Tibial nerve (tissue), 3 donors: Measurements from ENCODE around the gene AHRR.

ENCODE experiments used
- POLR2A ChIP-seq, 2 donors: fragments of 450-650 bp; IDR thresholded peaks; one replicate each; pipeline ENCODE4 v1.6.1; 2017; ENCODE audit warnings: antibody characterized with exemption in 2 of 2, mild to moderate bottlenecking in 2 of 2, moderate library complexity in 2 of 2
- TF ChIP-seq, protein P1 (sequence below), 5 experiments: fragments of 200-600 bp in 3 of 5; fragments of 450-650 bp in 2 of 5; sonication (generic) in 3 of 5; IDR thresholded peaks; one replicate each; pipeline ENCODE4 v1.5.1; 2016 to 2019; ENCODE audit warnings: antibody characterized with exemption in 5 of 5, mild to moderate bottlenecking in 3 of 5, moderate library complexity in 2 of 5

DNA sequence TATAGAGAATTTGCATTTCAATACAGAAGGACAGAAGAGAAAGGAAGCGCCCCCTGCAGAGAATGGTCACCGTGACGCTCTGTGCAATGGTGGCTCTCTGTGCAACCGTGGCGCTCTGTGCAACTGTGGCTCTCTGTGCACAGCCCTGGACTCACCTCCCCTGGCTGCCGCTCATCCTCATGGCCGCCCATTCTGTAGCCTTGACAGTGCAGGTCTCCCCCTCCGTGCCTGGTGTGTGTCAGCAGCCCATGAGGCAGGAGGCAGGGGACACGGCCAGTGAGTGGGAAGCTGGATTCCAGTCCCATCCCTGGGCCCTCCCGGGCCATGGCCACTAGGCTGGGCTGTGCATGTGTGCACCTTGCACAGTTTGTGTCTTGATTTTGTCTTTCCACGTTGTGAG lies 133.4 kb downstream of the AHRR start:
- TF ChIP-seq, protein P1, sequence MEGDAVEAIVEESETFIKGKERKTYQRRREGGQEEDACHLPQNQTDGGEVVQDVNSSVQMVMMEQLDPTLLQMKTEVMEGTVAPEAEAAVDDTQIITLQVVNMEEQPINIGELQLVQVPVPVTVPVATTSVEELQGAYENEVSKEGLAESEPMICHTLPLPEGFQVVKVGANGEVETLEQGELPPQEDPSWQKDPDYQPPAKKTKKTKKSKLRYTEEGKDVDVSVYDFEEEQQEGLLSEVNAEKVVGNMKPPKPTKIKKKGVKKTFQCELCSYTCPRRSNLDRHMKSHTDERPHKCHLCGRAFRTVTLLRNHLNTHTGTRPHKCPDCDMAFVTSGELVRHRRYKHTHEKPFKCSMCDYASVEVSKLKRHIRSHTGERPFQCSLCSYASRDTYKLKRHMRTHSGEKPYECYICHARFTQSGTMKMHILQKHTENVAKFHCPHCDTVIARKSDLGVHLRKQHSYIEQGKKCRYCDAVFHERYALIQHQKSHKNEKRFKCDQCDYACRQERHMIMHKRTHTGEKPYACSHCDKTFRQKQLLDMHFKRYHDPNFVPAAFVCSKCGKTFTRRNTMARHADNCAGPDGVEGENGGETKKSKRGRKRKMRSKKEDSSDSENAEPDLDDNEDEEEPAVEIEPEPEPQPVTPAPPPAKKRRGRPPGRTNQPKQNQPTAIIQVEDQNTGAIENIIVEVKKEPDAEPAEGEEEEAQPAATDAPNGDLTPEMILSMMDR (IDR thresholded peaks at IDR 0.05): no peak
- no peak for TF ChIP-seq POLR2A (IDR thresholded peaks at IDR 0.05)
